H9 (cell line): ENCODE results near the gene SEPTIN6. TPM values are rescaled to one million over a fixed set of nuclear protein-coding genes. Genes with fewer than 3 reads are reported as not detected.
"Not testable (repeated sequence)": the region's sequence is repeated elsewhere in the genome, so short reads cannot be mapped to it uniquely, and the experiment has no call there.

ENCODE experiments used
- DNase-seq: peaks from one replicate; pipeline ENCODE4 v3.0.0-alpha.2; 2017
- H2AFZ ChIP-seq: one replicate; pipeline ENCODE4 v1.6.1; 2013; ENCODE audit warnings: mild to moderate bottlenecking, low read length, control low read depth, moderate library complexity
- H2AK5ac ChIP-seq: 2 replicates; pipeline ENCODE4 v1.6.1; 2013; ENCODE audit warnings: low read length, control low read depth, mixed read lengths; ENCODE audit not compliant: insufficient read length
- H2BK120ac ChIP-seq: one replicate; pipeline ENCODE4 v1.6.1; 2013; ENCODE audit warnings: low read depth, mild to moderate bottlenecking, low read length, control low read depth, inconsistent platforms; ENCODE audit not compliant: poor library complexity, severe bottlenecking
- H2BK12ac ChIP-seq: 2 replicates; pipeline ENCODE4 v1.6.1; 2013; ENCODE audit warnings: low read length, control low read depth, mixed read lengths, low read depth; ENCODE audit not compliant: insufficient read length
- H2BK15ac ChIP-seq: 2 replicates; pipeline ENCODE4 v1.6.1; 2013; ENCODE audit warnings: low read depth, low read length, control low read depth
- H2BK20ac ChIP-seq: one replicate; pipeline ENCODE4 v1.6.1; 2013; ENCODE audit warnings: low read depth, mild to moderate bottlenecking, low read length, control low read depth, inconsistent platforms; ENCODE audit not compliant: poor library complexity, severe bottlenecking
- H2BK5ac ChIP-seq: 2 replicates; pipeline ENCODE4 v1.6.1; 2013; ENCODE audit warnings: low read length, control low read depth, mixed read lengths; ENCODE audit not compliant: insufficient read length
- H3K14ac ChIP-seq: 2 replicates; pipeline ENCODE4 v1.6.1; 2013; ENCODE audit warnings: low read length, control low read depth; ENCODE audit not compliant: insufficient read depth
- H3K18ac ChIP-seq: 2 replicates; pipeline ENCODE4 v1.6.1; 2013; ENCODE audit warnings: low read depth, mild to moderate bottlenecking, mixed read lengths, low read length, control low read depth; ENCODE audit not compliant: insufficient read length
- H3K23ac ChIP-seq: 2 replicates; pipeline ENCODE4 v1.6.1; 2013; ENCODE audit warnings: low read length, control low read depth, mixed read lengths, low read depth; ENCODE audit not compliant: insufficient read length
- H3K23me2 ChIP-seq: 2 replicates; pipeline ENCODE4 v1.6.1; 2013; ENCODE audit warnings: low read depth, mild to moderate bottlenecking, mixed read lengths, low read length, control low read depth; ENCODE audit not compliant: insufficient read length, poor library complexity, severe bottlenecking
- H3K27ac ChIP-seq: 2 replicates; pipeline ENCODE4 v1.5.1; 2013; ENCODE audit warnings: low read length, control low read depth, mixed read lengths, low read depth; ENCODE audit not compliant: insufficient read length
- H3K27me3 ChIP-seq: 2 replicates; pipeline ENCODE4 v1.6.1; 2013; ENCODE audit warnings: low read length, control low read depth, inconsistent platforms; ENCODE audit not compliant: insufficient read depth
- H3K4ac ChIP-seq: 2 replicates; pipeline ENCODE4 v1.6.1; 2013; ENCODE audit warnings: low read depth, mild to moderate bottlenecking, control low read depth, inconsistent platforms, low read length, moderate library complexity
- H3K4me1 ChIP-seq: 2 replicates; pipeline ENCODE4 v1.6.1; 2013; ENCODE audit warnings: low read length, control low read depth, inconsistent platforms; ENCODE audit not compliant: insufficient read depth
- H3K4me2 ChIP-seq: 2 replicates; pipeline ENCODE4 v1.6.1; 2013; ENCODE audit warnings: low read length, control low read depth, mixed read lengths; ENCODE audit not compliant: insufficient read length, insufficient read depth
- H3K56ac ChIP-seq: 2 replicates; pipeline ENCODE4 v1.6.1; 2013; ENCODE audit warnings: low read depth, mild to moderate bottlenecking, mixed read lengths, low read length, control low read depth; ENCODE audit not compliant: insufficient read length
- H3K79me1 ChIP-seq: 2 replicates; pipeline ENCODE4 v1.6.1; 2013; ENCODE audit warnings: low read depth, mild to moderate bottlenecking, moderate library complexity, low read length, control low read depth, inconsistent platforms; ENCODE audit not compliant: insufficient read depth, poor library complexity, severe bottlenecking
- H3K79me2 ChIP-seq: 2 replicates; pipeline ENCODE4 v1.6.1; 2013; ENCODE audit warnings: low read length, control low read depth, inconsistent platforms; ENCODE audit not compliant: insufficient read depth
- H3K9ac ChIP-seq: 2 replicates; pipeline ENCODE4 v1.6.1; 2013; ENCODE audit warnings: low read length, control low read depth, mixed read lengths; ENCODE audit not compliant: insufficient read length; ENCODE audit errors: extremely low read depth
- H3K9me3 ChIP-seq: one replicate; pipeline ENCODE4 v1.6.1; 2013; ENCODE audit warnings: low read depth, low read length, inconsistent platforms; ENCODE audit not compliant: control insufficient read depth
- H3T11ph ChIP-seq: one replicate; pipeline ENCODE4 v1.6.1; 2013; ENCODE audit warnings: mild to moderate bottlenecking, low read length, control low read depth, inconsistent platforms
- H4K20me1 ChIP-seq: one replicate; pipeline ENCODE4 v1.6.1; 2013; ENCODE audit not compliant: control insufficient read depth, insufficient read length, insufficient read depth
- H4K5ac ChIP-seq: 2 replicates; pipeline ENCODE4 v1.6.1; 2013; ENCODE audit warnings: low read depth, mild to moderate bottlenecking, mixed read lengths, low read length, control low read depth; ENCODE audit not compliant: insufficient read length
- H4K8ac ChIP-seq: replicated peaks from 2 replicates; pipeline ENCODE4 v1.6.1; 2013; ENCODE audit warnings: low read length, control low read depth, mixed read lengths, low read depth; ENCODE audit not compliant: insufficient read length
- H4K91ac ChIP-seq: 2 replicates; pipeline ENCODE4 v1.6.1; 2013; ENCODE audit warnings: low read depth, mild to moderate bottlenecking, moderate library complexity, mixed read lengths, low read length, control low read depth; ENCODE audit not compliant: insufficient read length
- H3K27ac Mint-ChIP-seq, 3 experiments: 2 replicates in 2 of 3; 3 replicates in 1 of 3; pipeline ENCODE4 v1.8.0; 2020 to 2021; ENCODE audit warnings: mixed read lengths in 3 of 3, mild to moderate bottlenecking in 1 of 3, moderate library complexity in 1 of 3
- H3K27me3 Mint-ChIP-seq: 2 replicates; pipeline ENCODE4 v1.8.0; 2021; ENCODE audit warnings: low read depth, mild to moderate bottlenecking, moderate library complexity, mixed read lengths
- H3K36me3 Mint-ChIP-seq, 3 experiments: 2 replicates in 2 of 3; 3 replicates in 1 of 3; pipeline ENCODE4 v1.8.0; 2020 to 2021; ENCODE audit warnings: low read depth in 3 of 3, mixed read lengths in 3 of 3; ENCODE audit not compliant: insufficient read depth in 1 of 3
- H3K4me1 Mint-ChIP-seq, 2 experiments: 2 replicates each; pipeline ENCODE4 v1.8.0; 2020; ENCODE audit warnings: mixed read lengths in 2 of 2
- H3K4me3 Mint-ChIP-seq, 2 experiments: 2 replicates in 1 of 2; 3 replicates in 1 of 2; pipeline ENCODE4 v1.8.0; 2020 to 2021; ENCODE audit warnings: mild to moderate bottlenecking in 2 of 2, mixed read lengths in 2 of 2, moderate library complexity in 1 of 2
- H3K9me3 Mint-ChIP-seq, 2 experiments: 2 replicates in 1 of 2; 3 replicates in 1 of 2; pipeline ENCODE4 v1.8.0; 2020; ENCODE audit warnings: mild to moderate bottlenecking in 2 of 2, mixed read lengths in 2 of 2, moderate library complexity in 1 of 2
- WGBS: extraction: QIAGEN DNeasy Blood & Tissue Kit; methylation state at CpG from one replicate; pipeline ENCODE4 v1.1.7; 2013; ENCODE audit warnings: missing lambda C conversion rate, low lambda C conversion rate, mixed read lengths; ENCODE audit not compliant: insufficient read length; ENCODE audit errors: extremely low coverage; 5-methylcytosine and 5-hydroxymethylcytosine counted together
- total RNA-seq: library from RNA; stranded (reverse); gene quantifications from 2 replicates; pipeline ENCODE4 v1.2.1, GENCODE V29; 2021
- TF ChIP-seq, protein P1 (sequence below): fragments of 200-600 bp; sonication (generic); conservative IDR thresholded peaks from 3 replicates; pipeline ENCODE4 v1.8.0; 2021; ENCODE audit warnings: antibody characterized with exemption, mild to moderate bottlenecking

The SEPTIN6 gene
- total RNA-seq, 1 experiment from 2014 or later: 23.1 TPM

DNA sequence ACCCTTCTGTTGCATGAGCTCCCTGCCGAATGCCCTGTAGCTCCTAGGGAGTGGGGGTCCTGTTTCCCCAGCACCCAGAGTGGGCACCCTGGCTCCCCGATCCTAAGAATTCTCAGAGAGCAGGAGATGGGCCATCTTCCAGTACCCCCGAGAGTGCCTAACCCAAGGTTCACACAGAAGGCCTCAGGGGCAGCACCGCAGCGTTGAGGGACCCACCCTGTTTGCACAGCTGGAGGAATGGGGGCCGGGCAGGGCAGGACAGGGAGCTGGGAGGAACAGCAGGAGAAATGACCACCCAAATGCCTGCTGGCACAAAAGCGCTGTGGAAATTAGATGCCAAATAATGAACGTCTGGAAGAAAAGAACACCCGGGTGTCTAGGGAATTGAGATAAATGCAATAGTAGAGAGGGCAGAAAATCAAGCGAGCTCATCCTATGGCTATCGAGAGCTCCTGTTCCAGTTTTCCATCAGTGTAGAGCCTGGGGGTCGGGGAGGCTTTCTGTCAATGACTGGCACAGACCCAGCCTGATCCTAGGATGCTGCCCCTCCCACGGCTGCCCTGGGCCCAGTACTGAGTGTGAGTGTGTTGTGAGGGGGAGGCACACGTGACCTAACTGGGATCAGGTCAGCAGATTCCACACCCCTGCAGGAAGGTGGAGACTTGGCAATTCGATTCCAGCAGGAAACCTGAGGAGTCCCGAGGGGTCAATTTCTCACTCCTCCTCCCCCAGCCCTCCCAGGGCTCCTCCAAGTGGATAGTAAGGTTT lies 25.7 kb downstream of the SEPTIN6 start:
- Histone ChIP-seq H3K27ac (no peak overlapping the region), H4K5ac (no peak overlapping the region), H2AFZ (no peak overlapping the region), H2BK5ac (no peak overlapping the region), H3K23ac (no peak overlapping the region), H3K27me3 (no peaks in the 10 kb centered on the region), H2BK20ac (no peak overlapping the region), H3T11ph (no peak overlapping the region), H2BK12ac (no peak overlapping the region), H2AK5ac (no peak overlapping the region), H3K79me2 (no peaks in the 10 kb centered on the region), H3K56ac (no peak overlapping the region), H4K91ac (no peak overlapping the region), H3K23me2 (no peaks in the 10 kb centered on the region), H2BK120ac (no peak overlapping the region), H3K9me3 (peaks cover 33% of the 10 kb centered on the region), H3K4ac (no peak overlapping the region), H3K18ac (no peak overlapping the region), H3K79me1 (no peaks in the 10 kb centered on the region), H4K20me1 (no peaks in the 10 kb centered on the region), H3K14ac (no peak overlapping the region), H3K9ac (no peak overlapping the region), H3K4me1 (no peaks in the 10 kb centered on the region; the same call in 1 of the 2 replicates), H3K4me2 (no peak overlapping the region), H4K8ac (no peak overlapping the region), H2BK15ac (no peak overlapping the region)
- no CpG with 5 or more reads among the region's 16 CpGs for WGBS
- Mint-ChIP-seq H3K36me3 (peaks cover 6 to 26% (median 10%) of the 10 kb centered on the region in 3 experiments), H3K27ac (peak overlapping the region in 1 of 3 experiments; percentile 35; a peak in 1 of 7 replicates), H3K9me3 (peaks cover 66 to 67% of the 10 kb centered on the region in 2 experiments), H3K4me3 (no peak overlapping the region; a peak in 1 of 5 replicates), H3K4me1 (peaks cover 0 to 17% of the 10 kb centered on the region in 2 experiments; a peak in 2 of 4 replicates), H3K27me3 (no peaks in the 10 kb centered on the region)
- DNase-seq: no peak
- TF ChIP-seq, protein P1, sequence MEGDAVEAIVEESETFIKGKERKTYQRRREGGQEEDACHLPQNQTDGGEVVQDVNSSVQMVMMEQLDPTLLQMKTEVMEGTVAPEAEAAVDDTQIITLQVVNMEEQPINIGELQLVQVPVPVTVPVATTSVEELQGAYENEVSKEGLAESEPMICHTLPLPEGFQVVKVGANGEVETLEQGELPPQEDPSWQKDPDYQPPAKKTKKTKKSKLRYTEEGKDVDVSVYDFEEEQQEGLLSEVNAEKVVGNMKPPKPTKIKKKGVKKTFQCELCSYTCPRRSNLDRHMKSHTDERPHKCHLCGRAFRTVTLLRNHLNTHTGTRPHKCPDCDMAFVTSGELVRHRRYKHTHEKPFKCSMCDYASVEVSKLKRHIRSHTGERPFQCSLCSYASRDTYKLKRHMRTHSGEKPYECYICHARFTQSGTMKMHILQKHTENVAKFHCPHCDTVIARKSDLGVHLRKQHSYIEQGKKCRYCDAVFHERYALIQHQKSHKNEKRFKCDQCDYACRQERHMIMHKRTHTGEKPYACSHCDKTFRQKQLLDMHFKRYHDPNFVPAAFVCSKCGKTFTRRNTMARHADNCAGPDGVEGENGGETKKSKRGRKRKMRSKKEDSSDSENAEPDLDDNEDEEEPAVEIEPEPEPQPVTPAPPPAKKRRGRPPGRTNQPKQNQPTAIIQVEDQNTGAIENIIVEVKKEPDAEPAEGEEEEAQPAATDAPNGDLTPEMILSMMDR: no peak

DNA sequence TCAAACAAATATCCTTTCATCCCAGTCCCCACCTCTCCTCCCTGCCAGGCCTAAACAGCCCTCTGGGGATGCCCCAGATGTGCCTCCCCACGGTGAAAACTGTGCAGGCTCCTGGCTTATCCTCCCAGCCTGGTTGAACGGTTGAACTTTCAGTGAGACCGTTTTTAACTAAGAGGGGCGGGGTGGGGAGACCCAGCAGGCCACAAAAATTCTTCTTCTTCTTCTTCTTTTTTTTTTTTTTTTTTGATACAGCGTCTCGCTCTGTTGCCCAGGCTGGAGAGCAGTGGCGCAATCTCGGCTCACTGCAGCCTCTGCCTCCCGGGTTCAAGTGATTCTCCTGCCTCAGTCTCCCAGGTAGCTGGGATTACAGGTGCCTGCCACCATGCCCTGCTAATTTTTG lies 28.1 kb downstream of the SEPTIN6 start:
- not testable (repeated sequence) for H2AFZ ChIP-seq, H4K20me1 ChIP-seq, H3T11ph ChIP-seq, H3K79me2 ChIP-seq, H3K27me3 Mint-ChIP-seq, H3K56ac ChIP-seq, H3K27ac ChIP-seq, H2BK5ac ChIP-seq, H3K4me2 ChIP-seq, H3K14ac ChIP-seq, H2AK5ac ChIP-seq, H3K4me3 Mint-ChIP-seq, H2BK12ac ChIP-seq, H3K18ac ChIP-seq, H3K23me2 ChIP-seq, H3K27ac Mint-ChIP-seq, DNase-seq, H4K91ac ChIP-seq, H2BK15ac ChIP-seq, H2BK120ac ChIP-seq, H2BK20ac ChIP-seq, H3K9ac ChIP-seq, H3K4me1 ChIP-seq, H3K79me1 ChIP-seq, H4K5ac ChIP-seq, H3K23ac ChIP-seq, H3K4ac ChIP-seq, H4K8ac ChIP-seq, H3K27me3 ChIP-seq
- no CpG with 5 or more reads among the region's 9 CpGs for WGBS
- peaks cover 28% of the 10 kb centered on the region for H3K9me3 ChIP-seq
- Mint-ChIP-seq H3K4me1 (peaks cover 0 to 14% of the 10 kb centered on the region in 2 experiments; a peak in 2 of 4 replicates), H3K36me3 (peaks cover 12 to 28% (median 12%) of the 10 kb centered on the region in 3 experiments), H3K9me3 (peaks cover 66% of the 10 kb centered on the region in 2 experiments)
